ENCODE measurements around the gene CDH11.

The CDH11 gene

DNA sequence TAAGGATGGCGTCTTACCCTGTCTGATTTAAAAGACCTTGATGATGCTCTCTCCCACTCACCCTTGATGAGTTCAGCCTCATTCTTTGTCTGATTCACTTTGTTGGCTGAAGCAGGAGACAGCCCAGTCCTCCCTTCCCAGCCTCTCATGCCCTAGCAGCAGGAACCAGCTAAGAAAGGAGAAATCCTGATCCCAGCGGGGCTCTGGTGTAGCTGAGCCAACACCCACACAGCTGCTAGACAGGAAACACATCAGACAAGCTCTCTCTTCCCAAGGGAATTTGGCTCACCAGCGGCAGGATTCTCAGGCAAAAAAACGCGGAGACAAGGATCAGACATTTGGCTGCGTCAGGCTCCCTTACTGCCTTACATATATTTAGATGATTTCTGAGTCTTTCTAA, 211.5 kb downstream of the CDH11 start:
- TF ChIP-seq L3MBTL2 (conservative IDR thresholded peaks at IDR 0.05) (no peak), HDGF (IDR thresholded peaks at IDR 0.05; ENCODE audit: borderline replicate concordance) (no peak), BHLHE40 (IDR thresholded peaks at IDR 0.05; ENCODE audit: borderline replicate concordance) (no peak), FOXA1 (IDR thresholded peaks at IDR 0.05) (no peak), SUZ12 (IDR thresholded peaks at IDR 0.05) (no peak), ELF4 (IDR thresholded peaks at IDR 0.05) (no peak), FOXM1 (IDR thresholded peaks at IDR 0.05; ENCODE audit: borderline replicate concordance) (no peak), FOXK2 (IDR thresholded peaks at IDR 0.05) (no peak), CTBP1 (IDR thresholded peaks at IDR 0.05; ENCODE audit: borderline replicate concordance) (no peak), ZNF384 (IDR thresholded peaks at IDR 0.05) (no peak), NFRKB (IDR thresholded peaks at IDR 0.05) (no peak), SP1 (IDR thresholded peaks at IDR 0.05) (no peak), LEF1 (IDR thresholded peaks at IDR 0.05; ENCODE audit: borderline replicate concordance) (no peak), ARNT (IDR thresholded peaks at IDR 0.05) (no peak), TARDBP (IDR thresholded peaks at IDR 0.05) (no peak)
- TF ChIP-seq, protein P1, sequence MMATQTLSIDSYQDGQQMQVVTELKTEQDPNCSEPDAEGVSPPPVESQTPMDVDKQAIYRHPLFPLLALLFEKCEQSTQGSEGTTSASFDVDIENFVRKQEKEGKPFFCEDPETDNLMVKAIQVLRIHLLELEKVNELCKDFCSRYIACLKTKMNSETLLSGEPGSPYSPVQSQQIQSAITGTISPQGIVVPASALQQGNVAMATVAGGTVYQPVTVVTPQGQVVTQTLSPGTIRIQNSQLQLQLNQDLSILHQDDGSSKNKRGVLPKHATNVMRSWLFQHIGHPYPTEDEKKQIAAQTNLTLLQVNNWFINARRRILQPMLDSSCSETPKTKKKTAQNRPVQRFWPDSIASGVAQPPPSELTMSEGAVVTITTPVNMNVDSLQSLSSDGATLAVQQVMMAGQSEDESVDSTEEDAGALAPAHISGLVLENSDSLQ (IDR thresholded peaks at IDR 0.05), result no peak
- POLR2A ChIA-PET, result no interaction called here
- DNase-seq (ENCODE audit: extremely low spot score), result no peak
- CTCF ChIA-PET, result no interaction called here

DNA sequence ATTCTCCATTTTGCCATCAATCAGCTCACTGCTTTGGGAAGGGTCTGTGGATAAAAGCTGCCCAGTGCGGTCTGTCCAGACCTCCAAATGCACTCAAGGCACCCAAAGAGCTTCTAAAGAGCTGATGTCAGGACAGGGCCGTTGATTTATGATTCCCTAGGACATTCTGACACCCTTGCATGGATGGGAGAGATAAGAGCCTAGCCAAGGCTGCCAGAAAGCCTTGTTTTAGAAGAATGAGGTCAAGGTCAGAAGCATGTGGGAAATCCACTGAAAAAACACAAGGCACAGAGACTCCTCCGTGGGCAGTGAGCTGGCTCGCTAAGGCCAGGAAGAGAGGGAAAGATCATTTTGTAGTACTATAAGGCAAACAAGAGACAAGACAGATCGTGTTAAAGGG, 214.0 kb downstream of the CDH11 start:
- TF ChIP-seq L3MBTL2 (conservative IDR thresholded peaks at IDR 0.05) (no peak), TARDBP (IDR thresholded peaks at IDR 0.05) (no peak)
- ChIA-PET CTCF (no interaction called here), POLR2A (no interaction called here)
- DNase-seq (ENCODE audit: extremely low spot score), result no peak

DNA sequence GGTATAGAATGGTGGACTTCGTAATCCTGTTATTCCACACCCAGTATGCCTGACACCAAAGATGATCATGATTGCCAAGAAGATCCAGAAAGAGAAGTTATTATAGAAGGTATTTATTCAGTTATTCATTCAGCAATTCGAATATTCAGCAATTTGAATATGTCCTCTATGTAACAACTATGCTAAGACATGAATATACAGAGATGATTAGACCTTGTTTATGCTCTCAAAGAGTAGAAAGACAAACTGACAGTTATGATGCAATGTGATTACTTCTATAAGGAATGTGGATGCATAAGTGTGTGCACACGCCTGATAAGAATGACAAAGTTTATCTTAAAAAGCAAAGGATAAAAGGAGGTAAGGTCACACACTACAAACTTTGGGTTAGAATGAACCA, 218.1 kb downstream of the CDH11 start:
- CTCF ChIA-PET, result no interaction called here

DNA sequence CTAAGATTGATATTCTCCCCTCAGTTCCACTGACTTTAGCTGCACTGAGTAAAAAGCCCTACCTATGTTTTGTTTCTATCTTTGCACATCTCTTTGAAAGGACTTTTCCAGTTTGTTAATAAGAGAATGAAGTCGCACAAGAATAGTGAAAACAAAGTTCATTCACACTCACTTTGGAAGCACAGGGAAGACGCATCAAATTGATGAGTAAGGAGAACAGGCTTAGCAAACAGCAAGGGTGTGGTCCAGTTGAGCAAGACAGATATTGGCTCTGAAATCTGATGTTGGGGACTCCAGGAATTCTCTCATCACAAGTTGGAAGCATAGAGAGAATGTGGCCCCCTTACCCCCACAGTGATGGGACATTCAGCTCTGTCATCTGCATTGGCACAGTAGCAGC, 221.3 kb downstream of the CDH11 start:
- CTCF ChIA-PET, result no interaction called here
- POLR2A ChIA-PET, result no interaction called here
- DNase-seq (ENCODE audit: extremely low spot score), result no peak
- TF ChIP-seq BHLHE40 (IDR thresholded peaks at IDR 0.05; ENCODE audit: borderline replicate concordance) (no peak), LEF1 (IDR thresholded peaks at IDR 0.05; ENCODE audit: borderline replicate concordance) (no peak), SP1 (IDR thresholded peaks at IDR 0.05) (no peak), FOXK2 (IDR thresholded peaks at IDR 0.05) (no peak), ARNT (IDR thresholded peaks at IDR 0.05) (no peak), CTBP1 (IDR thresholded peaks at IDR 0.05; ENCODE audit: borderline replicate concordance) (no peak)

More for the DNA sequence above, 218.1 kb downstream of the CDH11 start:
- DNase-seq (ENCODE audit: extremely low spot score), result no peak
- TF ChIP-seq ARNT (IDR thresholded peaks at IDR 0.05), result no peak
- no peak for TF ChIP-seq L3MBTL2 (conservative IDR thresholded peaks at IDR 0.05)
- TF ChIP-seq ZNF384 (IDR thresholded peaks at IDR 0.05), result no peak
- TF ChIP-seq, protein P1 (IDR thresholded peaks at IDR 0.05), result no peak
- no peak for TF ChIP-seq BHLHE40 (IDR thresholded peaks at IDR 0.05; ENCODE audit: borderline replicate concordance)
- no peak for TF ChIP-seq FOXK2 (IDR thresholded peaks at IDR 0.05)
- TF ChIP-seq ELF4 (IDR thresholded peaks at IDR 0.05), result no peak
- no peak for TF ChIP-seq FOXM1 (IDR thresholded peaks at IDR 0.05; ENCODE audit: borderline replicate concordance)
- TF ChIP-seq SUZ12 (IDR thresholded peaks at IDR 0.05), result no peak
- TF ChIP-seq HDGF (IDR thresholded peaks at IDR 0.05; ENCODE audit: borderline replicate concordance), result no peak
- TF ChIP-seq FOXA1 (IDR thresholded peaks at IDR 0.05), result no peak
- TF ChIP-seq NFRKB (IDR thresholded peaks at IDR 0.05), result no peak
- TF ChIP-seq CTBP1 (IDR thresholded peaks at IDR 0.05; ENCODE audit: borderline replicate concordance), result no peak
- TF ChIP-seq LEF1 (IDR thresholded peaks at IDR 0.05; ENCODE audit: borderline replicate concordance), result no peak
- POLR2A ChIA-PET, result no interaction called here

DNA sequence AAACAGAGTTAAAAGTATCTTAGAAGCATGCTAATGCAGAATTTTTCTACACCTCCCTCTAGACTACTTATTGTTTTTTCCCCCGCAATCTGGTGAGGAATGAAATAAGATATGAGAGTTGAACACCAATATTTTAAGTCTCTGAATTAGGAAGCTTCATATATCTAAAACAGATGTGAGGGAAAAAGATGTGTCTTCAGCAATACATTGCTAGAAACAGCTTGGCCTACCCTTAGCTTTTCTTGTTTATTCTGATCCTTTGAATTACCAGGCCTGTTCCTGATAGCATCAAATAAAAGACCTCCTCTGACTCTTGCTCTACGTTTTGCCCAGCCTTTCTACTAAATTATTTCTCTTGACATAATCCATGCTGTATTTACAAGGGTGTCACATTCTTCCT, 221.8 kb downstream of the CDH11 start:
- ChIA-PET CTCF (no interaction called here), POLR2A (no interaction called here)
- DNase-seq (ENCODE audit: extremely low spot score), result no peak
- no peak for TF ChIP-seq FOXK2 (IDR thresholded peaks at IDR 0.05)
- no peak for TF ChIP-seq BHLHE40 (IDR thresholded peaks at IDR 0.05; ENCODE audit: borderline replicate concordance)

DNA sequence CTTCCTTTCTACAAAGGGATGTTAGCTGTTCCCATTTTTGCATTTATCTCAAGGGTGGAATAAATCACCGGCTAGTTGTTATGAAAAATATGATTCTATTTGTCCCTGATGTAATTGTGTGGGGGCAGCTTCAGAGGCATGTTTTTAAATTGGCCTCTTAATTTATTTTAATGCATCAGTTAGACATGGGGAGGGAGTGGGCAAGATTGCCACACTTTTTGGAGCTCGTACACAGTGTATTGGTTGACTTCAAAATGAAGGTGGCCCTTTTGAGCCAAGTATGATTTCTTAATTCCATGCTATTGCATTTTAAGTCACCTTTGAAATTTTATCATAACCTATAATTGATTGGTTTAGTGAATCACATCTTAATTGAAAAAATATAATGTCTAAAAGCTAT, 223.7 kb downstream of the CDH11 start:
- ChIA-PET CTCF (no interaction called here), POLR2A (no interaction called here)
- TF ChIP-seq ELF4 (IDR thresholded peaks at IDR 0.05), result no peak
- TF ChIP-seq ZNF384 (IDR thresholded peaks at IDR 0.05), result no peak
- no peak for TF ChIP-seq L3MBTL2 (conservative IDR thresholded peaks at IDR 0.05)
- no peak for TF ChIP-seq FOXK2 (IDR thresholded peaks at IDR 0.05)
- no peak for TF ChIP-seq LEF1 (IDR thresholded peaks at IDR 0.05; ENCODE audit: borderline replicate concordance)
- TF ChIP-seq SUZ12 (IDR thresholded peaks at IDR 0.05), result no peak
- no peak for DNase-seq (ENCODE audit: extremely low spot score)

Data from HEK293T (cell line).